Measurements from ENCODE around the gene DYNC2H1.
"Not testable (repeated sequence)": the region's sequence is repeated elsewhere in the genome, so short reads cannot be mapped to it uniquely, and the experiment has no call there.

The DYNC2H1 gene

GRCh38 chr11:103108933-103109817 is at the start of gene DYNC2H1:
TSS of gene DYNC2H1 (plus strand) at chr11:103109426. CDS start at chr11:103109575, 149 bp downstream.
- DNase-seq, result peak; percentile 95

GRCh38 chr11:103061656-103062055 is 47.6 kb upstream of the DYNC2H1 start:
- no peak for DNase-seq

- DNase-seq, result no peak
These were observed 42.1 kb upstream of the DYNC2H1 start for GRCh38 chr11:103067118-103067517.

GRCh38 chr11:103069367-103069766 is 39.9 kb upstream of the DYNC2H1 start:
- DNase-seq, result no peak

GRCh38 chr11:103070142-103070541 is 39.1 kb upstream of the DYNC2H1 start:
- DNase-seq, result no peak

- DNase-seq, result no peak
These were observed 38.2 kb upstream of the DYNC2H1 start for GRCh38 chr11:103071008-103071407.

- no peak for DNase-seq
These were observed 32.9 kb upstream of the DYNC2H1 start for GRCh38 chr11:103076361-103076760.

- no peak for DNase-seq
These were observed 31.7 kb upstream of the DYNC2H1 start for GRCh38 chr11:103077554-103077953.

GRCh38 chr11:103078710-103079109 is 30.5 kb upstream of the DYNC2H1 start:
- no peak for DNase-seq

- DNase-seq, result no peak
These were observed 29.4 kb upstream of the DYNC2H1 start for GRCh38 chr11:103079833-103080232.

- no peak for DNase-seq
These were observed 23.4 kb upstream of the DYNC2H1 start for GRCh38 chr11:103085758-103086365.

- no peak for DNase-seq
These were observed 22.8 kb upstream of the DYNC2H1 start for GRCh38 chr11:103086461-103086860.

GRCh38 chr11:103091064-103091800 is 18.0 kb upstream of the DYNC2H1 start:
- DNase-seq, result peak; percentile 31

- DNase-seq, result peak; percentile 82
These were observed 17.3 kb upstream of the DYNC2H1 start, which contains the start of gene DCUN1D5 for GRCh38 chr11:103091801-103092524. TSS of gene DCUN1D5 (minus strand) at chr11:103092160. CDS start at chr11:103091872, 288 bp downstream.

- DNase-seq, result no peak
These were observed 11.9 kb upstream of the DYNC2H1 start for GRCh38 chr11:103097279-103097678.

- DNase-seq, result no peak
These were observed 677 bp downstream of the DYNC2H1 start for GRCh38 chr11:103109818-103110388.

- no peak for DNase-seq
These were observed 1.2 kb downstream of the DYNC2H1 start for GRCh38 chr11:103110391-103110790.

GRCh38 chr11:103111400-103111799 is 2.2 kb downstream of the DYNC2H1 start:
- no peak for DNase-seq

GRCh38 chr11:103112364-103112763 is 3.1 kb downstream of the DYNC2H1 start:
- no peak for DNase-seq

GRCh38 chr11:103114836-103115235 is 5.6 kb downstream of the DYNC2H1 start:
- no peak for DNase-seq

- no peak for DNase-seq
These were observed 16.2 kb downstream of the DYNC2H1 start for GRCh38 chr11:103125462-103125861.

GRCh38 chr11:103141986-103142385 is 32.8 kb downstream of the DYNC2H1 start:
- not testable (repeated sequence) for DNase-seq

Measured in KG1 (cell line).